NCI-H1105 treated with DMSO at 0.1 percent for 48 hours (cell line): ENCODE measurements around the gene TMEM62.
"Not testable (repeated sequence)": the region's sequence is repeated elsewhere in the genome, so short reads cannot be mapped to it uniquely, and the experiment has no call there.

ENCODE experiments used
- DNase-seq: peaks from one replicate; lab custom pipeline; 2025; lab: John Stamatoyannopoulos, UW

TMEM62 gene

DNA sequence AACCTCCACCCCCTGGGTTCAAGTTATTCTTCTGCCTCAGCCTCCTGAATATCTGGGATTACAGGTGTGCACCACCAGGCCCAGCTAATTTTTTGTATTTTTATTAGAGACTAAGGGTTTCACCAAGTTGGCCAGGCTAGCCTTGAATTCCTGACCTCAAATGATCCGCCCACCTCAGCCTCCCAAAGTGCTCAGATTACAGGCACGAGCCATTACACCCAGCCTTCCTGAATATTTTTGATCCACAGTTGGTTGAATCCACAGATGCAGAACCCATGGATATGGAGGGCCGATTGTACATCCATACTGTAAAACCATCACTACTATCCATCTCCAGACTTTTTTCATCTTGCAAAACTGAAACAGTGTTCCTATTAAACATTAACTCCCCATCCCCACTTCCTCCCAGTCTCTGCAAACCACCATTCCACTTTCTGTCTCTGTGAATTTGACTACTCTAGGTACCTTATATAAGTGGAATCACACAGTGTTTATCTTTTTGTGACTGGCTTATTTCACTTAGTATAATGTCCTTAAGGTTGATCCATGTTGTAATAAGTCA, 8.2 kb upstream of the TMEM62 start:
- no peak for DNase-seq

GRCh38 chr15:43126356-43126755, 7.0 kb upstream of the TMEM62 start:
- DNase-seq: no peak

DNA sequence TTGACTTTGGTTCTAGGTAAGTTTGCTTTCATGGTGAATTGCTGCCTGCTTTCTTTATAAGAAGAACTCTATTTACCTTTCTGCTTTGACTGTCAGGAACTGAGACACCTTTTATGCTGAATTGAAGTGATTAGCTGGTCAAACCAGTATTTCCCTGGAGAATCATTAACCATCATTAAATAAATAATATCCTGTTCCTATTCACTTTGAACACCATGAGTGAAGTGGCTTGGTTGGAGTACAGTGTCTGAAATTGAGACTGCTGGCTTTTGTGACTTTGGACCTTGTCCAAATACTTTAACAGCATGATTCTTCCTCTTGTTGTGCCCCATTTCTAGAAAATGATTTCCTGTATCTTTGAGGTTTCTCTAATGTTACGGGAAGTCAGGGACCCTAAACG, 5.6 kb upstream of the TMEM62 start:
- peak; percentile 72 for DNase-seq

DNA sequence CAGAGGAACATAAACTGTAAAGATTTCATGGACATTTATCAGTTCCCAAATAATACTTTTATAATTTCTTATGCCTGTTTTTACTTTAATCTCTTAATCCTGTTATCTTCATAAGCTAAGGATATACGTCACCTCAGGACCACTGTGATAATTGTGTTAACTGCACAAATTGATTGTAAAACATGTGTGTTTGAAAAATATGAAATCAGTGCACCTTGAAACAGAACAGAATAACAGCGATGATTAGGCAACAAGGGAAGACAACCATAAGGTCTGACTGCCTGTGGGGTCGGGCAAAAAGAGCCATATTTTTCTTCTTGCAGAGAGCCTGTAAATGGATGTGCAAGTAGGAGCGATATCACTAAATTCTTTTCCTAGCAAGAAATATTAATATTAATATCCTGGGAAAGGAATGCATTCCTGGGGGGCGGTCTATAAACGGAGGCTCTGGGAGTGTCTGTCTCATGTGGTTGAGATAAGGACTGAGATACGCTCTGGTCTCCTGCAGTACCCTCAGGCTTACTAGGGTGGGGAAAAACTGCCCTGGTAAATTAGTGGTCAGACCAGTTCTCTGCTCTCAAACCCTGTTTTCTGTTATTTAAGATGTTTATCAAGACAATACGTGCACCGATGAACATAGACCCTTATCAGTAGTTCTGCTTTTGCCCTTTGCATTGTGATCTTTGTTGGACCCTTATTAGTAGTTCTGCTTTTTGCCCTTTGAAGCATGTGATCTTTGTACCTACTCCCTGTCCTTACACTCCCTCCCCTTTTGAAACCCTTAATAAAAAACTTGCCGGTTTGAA, 5.0 kb upstream of the TMEM62 start:
- DNase-seq: not testable (repeated sequence)

GRCh38 chr15:43128980-43129335, 4.4 kb upstream of the TMEM62 start:
- no peak for DNase-seq

DNA sequence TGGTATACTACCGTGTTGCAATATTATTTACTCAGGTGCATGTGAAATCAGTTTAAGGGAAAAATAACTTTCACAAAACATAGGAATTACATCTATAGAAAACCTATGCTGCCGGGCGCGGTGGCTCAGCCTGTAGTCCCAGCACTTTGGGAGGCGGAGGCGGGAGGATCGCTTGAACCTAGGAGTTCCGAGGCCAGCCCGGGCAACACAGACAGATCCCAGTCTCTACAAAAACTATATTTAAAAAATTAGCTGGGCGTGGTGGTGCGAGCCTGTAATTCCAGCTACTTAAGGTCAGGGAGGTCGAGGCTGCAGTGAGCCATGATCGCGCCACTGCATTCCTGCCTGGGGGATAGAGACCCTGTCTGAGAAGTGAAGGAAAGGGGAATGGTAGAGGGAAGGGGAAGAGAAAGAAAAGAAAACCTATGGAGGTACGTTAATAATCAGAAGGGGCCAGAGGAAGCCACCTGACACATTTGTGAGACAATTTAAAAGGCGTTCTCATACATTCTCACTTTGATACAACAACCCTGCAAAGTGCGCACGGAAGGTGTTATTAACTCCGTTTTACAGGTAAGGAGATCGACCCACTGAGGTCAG, 456 bp upstream of the TMEM62 start:
- DNase-seq: no peak

DNA sequence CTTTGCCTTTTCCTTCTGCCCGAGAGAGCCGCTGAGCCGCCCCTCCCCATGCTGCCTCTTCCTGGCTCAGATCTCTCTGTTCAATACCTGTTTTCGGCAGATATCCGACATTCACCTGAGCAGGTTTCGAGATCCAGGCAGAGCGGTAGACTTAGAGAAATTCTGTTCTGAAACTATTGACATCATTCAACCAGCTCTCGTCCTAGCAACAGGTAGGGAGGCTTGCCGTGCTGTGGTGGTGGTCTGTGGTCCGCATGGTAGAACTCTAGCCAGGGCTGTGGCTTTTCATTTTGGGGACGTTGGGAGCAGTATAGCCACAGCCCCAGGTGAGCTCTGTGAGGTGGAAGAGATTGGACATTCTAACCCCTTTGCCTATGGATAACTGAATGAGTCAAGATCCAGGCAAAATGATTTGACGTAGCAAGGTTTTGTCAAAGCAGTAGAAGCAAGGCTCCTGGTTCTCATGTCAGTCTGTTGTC, 810 bp downstream of the TMEM62 start:
- DNase-seq: no peak

GRCh38 chr15:43135351-43135750, 2.0 kb downstream of the TMEM62 start:
- DNase-seq: no peak

GRCh38 chr15:43143203-43143941, 10.0 kb downstream of the TMEM62 start:
- DNase-seq: no peak

GRCh38 chr15:43144512-43144911, 11.1 kb downstream of the TMEM62 start:
- DNase-seq: no peak

GRCh38 chr15:43146184-43146583, 12.8 kb downstream of the TMEM62 start:
- no peak for DNase-seq

DNA sequence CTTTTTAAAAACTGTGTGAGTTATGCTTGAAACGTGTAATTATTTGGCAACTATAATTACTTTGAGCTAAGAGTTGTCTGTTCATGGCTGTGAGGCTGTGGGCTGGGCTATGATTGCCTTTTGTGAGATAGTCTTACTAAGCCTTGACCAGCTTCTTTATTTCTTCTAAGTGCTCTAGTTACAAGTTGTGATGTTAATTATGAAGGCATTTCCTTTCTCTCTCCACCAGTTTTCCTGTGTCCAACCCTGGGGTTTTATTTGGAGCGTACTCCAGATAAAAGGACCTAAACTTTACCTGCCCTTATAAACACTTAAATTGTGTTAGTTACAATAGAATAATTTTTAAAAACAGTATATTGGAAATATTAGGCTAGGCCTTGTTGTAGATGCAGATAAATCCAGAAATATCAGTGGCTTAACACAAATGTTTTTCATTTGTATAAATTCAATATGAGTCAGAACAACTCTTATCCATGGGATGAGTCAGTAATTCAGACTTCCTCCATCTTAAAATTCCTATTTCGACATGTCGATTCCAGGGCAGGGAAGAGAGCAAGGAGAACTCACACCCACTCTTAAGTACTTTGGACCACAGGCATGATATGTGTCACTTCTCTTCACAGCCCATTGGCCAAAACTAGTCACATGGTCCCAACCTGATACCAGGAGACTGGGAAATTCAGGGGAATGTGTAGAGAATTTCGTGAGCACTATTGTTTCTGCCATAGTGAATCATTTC, 17.0 kb downstream of the TMEM62 start:
- no peak for DNase-seq

- DNase-seq: no peak
Measured at GRCh38 chr15:43151688-43152087, 18.3 kb downstream of the TMEM62 start.

- no peak for DNase-seq
Measured at GRCh38 chr15:43153269-43153668, 19.9 kb downstream of the TMEM62 start.

GRCh38 chr15:43165801-43166325, 32.5 kb downstream of the TMEM62 start:
- DNase-seq: no peak

GRCh38 chr15:43167261-43167660, 33.9 kb downstream of the TMEM62 start:
- not testable (repeated sequence) for DNase-seq

DNA sequence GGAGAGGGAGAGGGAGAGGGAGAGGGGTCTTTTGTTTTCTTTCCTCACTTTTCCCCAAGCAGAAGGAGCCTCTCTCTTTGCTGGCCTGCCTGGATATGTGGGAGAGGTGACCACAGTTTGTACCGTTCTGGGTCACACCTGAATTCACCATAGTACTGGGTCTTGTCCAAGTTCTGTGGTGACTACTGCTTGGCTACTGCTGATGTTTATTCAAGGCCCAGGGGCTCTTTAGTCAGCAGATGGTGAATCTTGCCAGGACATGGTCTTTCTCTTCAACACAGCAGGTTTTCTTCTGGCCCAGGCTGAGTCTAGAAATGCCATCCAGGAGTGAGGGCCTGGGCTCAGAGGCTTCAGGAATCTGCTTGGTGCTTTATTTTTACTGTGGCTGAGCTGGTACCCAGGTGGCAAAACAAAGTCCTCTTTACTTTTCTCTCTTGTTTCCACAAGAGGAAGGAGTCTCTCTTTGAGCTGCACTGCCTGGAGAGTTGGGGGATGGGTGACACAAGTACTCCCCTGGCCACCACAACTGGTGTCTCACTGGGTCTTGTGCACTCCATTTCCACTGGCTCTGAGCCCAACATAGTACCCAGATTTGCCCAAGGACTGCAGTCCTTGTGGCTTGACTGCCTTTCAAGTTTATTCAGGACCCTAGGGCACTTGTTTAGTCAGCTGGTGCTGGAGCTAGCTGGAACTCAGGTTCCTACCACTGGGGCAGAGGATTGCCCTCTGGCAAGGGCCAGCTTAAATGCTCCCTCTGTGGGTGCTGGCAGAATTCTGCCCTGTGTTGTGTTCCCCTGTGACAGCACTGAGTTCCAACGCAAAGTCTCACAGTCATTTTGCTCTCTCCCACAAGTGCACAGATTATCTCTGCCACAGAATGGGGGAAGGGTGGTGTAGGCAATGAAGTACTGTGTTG, 35.1 kb downstream of the TMEM62 start:
- DNase-seq: no peak

DNA sequence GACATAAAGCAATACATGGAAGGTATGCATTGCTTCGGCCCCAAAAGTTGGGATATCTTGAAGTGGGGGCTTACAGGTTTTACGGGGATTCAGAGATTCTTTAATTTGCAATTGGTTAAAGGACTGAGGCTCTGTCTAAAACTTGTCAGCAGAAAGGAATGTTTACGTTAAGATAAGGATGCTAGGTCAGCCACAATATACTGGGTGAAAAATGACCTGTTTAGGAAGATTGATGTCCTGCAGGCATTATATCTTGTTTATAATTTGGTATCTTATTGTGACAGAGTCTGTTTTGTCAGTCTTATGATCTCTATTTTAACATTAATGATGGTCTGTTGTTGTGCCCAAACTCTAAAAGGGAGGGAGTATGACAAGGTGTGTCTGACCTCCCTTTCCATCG, 36.5 kb downstream of the TMEM62 start:
- no peak for DNase-seq

DNA sequence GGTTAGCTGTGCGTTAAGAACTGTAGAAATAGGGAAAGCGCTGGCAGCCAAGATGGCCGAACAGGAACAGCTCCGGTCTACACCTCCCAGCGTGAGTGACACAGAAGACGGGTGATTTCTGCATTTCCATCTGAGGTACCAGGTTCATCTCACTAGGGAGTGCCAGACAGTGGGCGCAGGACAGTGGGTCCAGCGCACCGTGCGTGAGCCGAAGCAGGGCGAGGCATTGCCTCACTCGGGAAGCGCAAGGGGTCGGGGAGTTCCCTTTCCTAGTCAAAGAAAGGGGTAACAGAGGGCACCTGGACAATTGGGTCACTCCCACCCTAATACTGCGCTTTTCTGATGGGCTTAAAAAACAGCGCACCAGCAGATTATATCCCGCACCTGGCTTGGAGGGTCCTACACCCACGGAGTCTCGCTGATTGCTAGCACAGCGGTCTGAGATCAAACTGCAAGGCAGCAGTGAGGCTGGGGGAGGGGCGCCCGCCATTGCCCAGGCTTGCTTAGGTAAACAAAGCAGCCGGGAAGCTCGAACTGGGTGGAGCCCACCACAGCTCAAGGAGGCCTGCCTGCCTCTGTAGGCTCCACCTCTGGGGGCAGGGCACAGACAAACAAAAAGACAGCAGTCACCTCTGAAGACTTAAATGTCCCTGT, 42.4 kb downstream of the TMEM62 start:
- not testable (repeated sequence) for DNase-seq

DNA sequence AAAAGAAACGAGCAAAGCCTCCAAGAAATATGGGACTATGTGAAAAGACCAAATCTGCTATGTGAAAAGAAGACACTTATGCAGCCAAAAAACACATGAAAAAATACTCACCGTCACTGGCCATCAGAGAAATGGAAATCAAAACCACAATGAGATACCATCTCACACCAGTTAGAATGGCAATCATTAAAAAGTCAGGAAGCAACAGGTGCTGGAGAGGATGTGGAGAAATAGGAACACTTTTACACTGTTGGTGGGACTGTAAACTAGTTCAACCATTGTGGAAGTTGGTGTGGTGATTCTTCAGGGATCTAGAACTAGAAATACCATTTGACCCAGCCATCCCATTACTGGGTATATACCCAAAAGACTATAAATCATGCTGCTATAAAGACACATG, 43.8 kb downstream of the TMEM62 start:
- not testable (repeated sequence) for DNase-seq
